Measurements from ENCODE around the gene TMEM123.
"Not testable (repeated sequence)": the region's sequence is repeated elsewhere in the genome, so short reads cannot be mapped to it uniquely, and the experiment has no call there.

Gene TMEM123

DNA sequence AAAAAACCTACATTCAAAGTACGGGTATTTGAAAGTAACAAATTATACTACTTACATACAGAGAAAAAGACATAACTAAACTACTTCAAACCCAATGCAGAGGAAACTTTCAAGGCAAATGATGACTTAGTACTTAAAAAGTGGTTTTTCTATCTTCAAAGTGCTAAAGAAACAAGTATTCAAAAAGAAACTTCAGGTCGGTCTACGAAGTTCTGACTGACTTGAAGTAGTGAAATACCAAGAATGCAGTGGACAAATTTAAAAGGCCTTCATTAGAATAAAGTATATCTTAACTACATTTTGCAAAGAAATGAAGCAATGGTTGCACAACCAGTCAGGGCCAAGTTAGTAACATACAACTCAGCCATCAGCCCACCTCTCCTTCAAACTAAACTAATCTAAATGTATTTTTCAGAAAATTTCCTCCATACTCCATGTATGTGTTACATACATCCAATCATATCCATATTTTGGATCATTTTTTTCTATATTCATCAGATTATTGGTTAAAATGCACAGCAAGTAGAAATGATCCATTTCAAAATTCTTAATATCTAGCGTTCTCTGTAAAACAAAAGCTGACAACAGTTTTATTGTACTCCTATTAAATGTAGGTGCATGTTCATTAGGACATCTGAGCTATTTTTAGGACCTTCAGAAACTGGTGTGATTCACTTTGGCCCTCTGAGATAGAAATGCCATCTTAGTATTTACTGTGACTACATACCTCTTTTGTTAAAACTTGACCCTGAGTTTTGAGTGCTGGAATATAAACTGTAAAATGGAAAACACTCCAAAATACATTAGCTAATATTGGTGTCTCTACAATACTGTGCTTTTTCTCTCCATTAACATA, 55.6 kb downstream of the TMEM123 start:
- no peak for DNase-seq (ENCODE audit: low read depth in 2 of 2)

DNA sequence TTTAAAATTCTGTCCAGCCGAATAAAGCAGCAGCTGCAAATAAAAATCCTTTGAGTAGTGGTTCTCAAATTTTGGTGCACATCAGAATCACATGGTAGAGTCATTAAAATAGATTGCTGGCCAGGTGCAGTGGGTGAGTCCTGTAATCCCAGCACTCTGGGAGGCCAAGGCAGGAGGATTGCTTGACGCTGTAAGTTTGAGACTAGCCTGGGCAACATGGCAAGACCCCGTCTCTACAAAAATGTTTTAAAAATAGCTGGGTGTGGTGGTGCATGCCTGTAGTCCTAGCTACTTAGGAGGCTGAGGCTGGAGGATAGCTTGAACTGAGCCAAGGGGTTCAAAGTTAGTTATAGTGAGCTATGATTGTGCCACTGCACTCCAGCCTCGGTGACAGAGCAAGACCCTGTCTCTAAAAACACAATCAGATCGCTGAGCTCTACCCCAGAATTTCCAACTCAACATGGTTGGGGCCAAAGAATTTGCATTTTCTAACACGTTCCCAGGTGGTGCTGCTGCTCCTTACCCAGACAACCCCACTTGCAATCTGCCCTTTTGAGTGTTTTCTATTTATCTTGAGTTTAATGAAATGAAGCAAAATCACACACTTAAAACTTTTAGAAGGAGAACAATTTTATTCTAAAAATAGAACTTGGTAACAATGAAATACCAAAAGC, 56.7 kb downstream of the TMEM123 start:
- DNase-seq (ENCODE audit: low read depth in 2 of 2) = no peak

DNA sequence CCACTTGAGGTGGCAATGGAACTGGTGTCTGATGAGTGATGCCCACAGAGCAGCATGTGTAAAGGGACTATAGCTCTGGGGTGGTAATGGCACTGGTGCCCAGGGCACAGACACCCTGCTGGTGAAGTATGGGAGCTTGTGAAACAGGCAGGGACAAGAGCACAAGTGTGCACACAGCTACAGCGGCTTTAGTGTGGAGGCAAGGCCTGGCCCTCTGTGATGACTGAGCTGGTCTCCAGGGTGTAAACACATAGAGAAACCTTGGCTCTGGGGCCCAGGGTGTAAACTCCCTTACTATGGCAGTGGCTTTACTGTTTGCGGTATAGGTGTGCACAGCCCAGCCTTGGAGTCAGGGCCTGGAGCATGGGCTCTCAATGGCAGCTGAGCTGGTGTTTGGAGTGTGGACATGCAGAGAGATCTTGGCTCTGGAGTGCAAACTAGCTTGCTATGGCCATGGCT, 59.3 kb downstream of the TMEM123 start:
- DNase-seq (ENCODE audit: low read depth in 2 of 2) = no peak

DNA sequence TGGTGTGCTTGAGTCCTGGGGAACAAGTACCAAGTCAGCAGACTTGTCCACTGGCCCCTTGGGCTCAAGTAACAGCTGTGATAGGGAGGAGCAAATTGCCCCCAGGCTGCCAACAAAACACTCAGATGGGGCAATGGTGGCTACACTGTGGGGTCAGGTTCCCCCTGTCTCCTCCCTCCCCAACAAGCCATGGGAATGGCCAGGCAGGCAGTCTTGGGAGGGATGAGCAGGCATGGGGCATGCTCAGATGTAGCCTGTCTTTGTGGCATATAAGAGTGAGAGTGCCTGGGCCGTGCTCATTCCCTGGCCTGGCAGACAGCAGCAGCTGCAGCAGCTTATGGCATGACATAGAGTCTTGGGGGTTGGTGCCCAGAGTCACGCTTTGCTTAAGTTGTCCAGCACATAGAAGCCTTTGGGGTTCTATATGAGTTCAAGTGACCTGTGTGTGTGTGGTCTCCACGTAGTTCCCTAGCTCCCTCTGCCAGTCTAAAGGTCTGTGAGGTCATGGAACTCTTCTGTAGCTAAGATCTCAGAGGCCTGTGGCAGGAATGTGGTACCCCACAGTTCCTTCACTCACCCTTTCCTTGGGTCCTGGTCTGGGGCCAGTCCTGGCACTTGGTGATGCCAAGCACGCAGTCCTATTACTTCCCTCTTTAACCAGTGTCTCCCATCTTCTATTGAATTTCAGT, 60.9 kb downstream of the TMEM123 start:
- no peak for DNase-seq (ENCODE audit: low read depth in 2 of 2)

DNA sequence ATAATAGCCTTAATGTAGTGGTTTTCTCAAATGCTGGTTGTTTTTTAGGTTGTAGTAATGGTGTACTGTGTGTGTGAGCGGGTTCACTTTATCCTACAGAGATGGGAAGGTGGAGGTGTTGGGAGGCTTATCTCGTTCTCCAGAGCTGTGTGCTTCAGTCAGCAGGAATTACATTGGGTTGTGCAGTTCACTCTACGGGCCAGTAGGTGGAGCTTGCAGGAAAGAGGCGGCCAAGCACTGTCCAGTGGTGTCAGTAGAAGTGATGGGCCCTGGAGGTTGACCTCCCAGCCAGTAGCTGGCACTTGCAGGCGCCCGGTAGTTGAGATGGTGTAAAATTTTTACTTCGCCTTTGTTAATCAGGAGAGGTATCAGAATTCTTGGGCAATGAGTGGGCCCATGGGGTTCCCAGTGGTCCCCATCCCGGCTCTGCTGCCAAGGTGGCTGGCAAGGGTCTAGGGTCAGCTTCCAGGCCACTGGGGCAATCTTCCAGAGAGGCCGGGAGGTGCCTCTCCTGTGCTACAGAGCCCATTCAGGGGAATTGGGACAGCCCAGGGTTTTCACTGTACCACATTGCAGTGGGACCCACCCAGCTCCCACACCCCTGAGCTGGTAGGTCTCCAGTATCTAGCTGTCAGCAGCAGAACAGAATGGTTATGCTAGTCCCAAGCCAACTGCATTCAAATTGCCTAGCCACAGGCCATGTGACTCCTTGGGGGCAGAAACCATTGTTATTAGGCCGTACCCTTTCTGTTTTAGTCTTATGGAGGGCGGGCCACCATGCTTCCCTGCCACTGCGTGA, 61.7 kb downstream of the TMEM123 start:
- no peak for DNase-seq (ENCODE audit: low read depth in 2 of 2)

DNA sequence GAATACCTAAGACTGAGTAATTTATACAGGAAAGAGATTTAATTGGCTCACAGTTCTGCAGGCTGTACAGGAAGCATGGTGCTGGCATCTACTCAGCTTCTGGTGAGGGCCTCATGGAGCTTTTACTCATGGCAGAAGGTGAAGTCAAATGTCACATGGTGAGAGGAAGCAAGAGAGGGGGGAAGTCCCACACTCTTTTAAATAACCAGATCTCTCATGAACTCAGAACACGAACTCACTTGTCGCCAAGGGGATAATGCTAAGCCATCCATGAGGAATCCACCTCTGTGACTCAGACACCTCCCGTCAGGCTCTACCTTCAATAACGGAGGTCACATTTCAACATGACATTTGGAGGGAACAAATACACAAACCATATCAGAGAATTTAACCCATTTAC, 63.3 kb downstream of the TMEM123 start:
- DNase-seq (ENCODE audit: low read depth in 2 of 2) = no peak

DNA sequence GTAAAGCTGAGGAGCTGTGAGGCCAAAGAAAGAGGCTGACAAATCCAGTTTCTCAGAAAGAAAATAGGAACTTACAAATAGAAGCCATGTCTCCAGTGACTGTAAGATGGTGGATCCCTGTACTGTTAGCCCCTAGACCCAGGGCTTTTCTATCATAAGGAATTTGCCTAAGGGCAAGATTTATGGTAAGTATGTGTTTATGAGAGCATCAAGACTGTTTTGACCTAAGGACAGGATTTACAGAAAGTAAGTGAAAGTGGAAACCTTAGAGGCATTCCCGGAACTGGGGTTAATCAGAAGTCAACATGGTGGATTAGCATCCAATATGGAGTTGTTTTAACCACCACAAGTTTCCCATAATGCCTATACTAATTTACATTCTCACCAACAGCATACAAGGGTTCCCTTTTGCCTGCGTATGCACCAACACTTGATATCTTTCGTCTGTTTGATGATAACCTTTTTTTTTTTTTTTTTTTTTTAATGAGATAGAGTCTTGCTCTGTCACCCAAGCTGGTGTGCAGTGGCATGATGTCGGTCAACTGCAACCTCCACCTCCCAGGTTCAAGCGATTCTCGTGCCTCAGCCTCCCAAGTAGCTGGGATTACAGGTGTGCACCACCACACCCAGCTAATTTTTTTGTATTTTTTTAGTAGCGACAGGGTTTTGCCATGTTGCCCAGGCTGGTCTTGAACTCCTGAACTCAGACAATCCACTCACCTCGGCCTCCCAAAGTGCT, 65.4 kb downstream of the TMEM123 start:
- no peak for DNase-seq (ENCODE audit: low read depth in 2 of 2)

DNA sequence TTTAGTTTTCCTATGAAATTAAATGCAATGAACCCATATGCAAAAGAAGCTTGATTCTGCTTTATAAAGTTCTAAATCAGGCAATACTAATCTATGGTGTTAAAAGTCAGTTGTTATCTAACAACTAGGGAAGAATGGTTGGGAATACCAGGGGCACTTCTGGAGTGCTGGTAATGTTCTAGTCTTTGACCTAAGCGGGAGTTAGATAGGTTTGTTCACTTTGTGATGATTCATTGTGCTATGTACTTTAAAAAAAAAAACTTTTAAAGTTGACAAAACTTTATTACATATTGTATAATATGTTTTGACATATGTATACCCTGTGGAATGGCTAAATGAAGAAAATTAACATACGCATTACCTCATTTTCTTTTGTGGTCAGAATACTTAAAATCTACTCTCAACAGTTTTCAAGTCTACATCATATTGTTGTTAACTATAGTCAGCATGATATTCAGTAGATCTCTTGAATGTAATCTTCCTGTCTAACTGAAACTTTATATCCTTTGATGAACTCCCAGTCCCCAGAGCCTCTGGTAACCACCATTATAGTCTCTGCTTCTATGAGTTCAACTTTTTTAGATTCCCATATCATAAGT, 66.3 kb downstream of the TMEM123 start:
- no peak for DNase-seq (ENCODE audit: low read depth in 2 of 2)

DNA sequence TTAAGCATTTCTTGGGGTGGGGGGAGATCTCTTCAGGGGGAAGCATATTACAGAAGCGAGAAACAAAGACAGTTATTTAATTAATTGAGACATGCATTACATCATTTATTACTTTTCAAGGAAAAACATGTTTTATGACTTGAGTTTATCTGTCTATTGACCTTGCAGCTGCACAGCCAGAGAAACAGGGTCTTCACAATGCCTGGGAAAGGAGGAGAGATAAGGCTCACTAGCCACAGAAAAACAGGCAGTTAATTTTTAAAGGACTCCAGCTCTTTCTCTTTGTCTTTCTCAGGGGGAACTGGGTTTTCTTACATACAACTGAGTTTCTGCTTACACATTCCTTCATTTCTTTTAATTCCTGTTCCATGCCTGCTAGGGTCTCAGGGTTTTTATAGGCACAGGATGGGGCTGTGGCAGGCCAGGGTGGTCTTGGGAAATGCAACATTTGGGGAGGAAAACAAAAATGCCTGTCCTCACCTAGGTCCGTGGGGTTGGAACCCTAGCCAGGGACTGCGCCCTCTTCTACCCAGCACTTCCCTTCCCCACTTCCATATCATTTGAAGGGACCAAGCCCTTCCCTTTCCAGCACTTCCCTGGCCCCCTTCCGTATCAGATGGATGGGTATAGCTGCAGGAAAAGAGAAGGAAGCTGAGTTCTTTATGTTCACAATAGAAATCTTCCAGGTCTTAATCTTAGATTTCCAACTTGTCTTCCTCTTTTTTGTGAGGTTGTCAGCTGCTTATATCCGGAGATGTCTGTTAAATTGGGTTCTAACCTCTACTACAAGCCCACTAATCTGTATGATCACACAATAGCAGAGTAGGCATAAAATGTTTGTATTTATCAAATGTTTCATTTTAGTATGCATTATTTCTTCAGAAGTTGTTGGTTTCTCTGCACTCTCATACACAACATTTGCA, 67.2 kb downstream of the TMEM123 start:
- no peak for DNase-seq (ENCODE audit: low read depth in 2 of 2)

DNA sequence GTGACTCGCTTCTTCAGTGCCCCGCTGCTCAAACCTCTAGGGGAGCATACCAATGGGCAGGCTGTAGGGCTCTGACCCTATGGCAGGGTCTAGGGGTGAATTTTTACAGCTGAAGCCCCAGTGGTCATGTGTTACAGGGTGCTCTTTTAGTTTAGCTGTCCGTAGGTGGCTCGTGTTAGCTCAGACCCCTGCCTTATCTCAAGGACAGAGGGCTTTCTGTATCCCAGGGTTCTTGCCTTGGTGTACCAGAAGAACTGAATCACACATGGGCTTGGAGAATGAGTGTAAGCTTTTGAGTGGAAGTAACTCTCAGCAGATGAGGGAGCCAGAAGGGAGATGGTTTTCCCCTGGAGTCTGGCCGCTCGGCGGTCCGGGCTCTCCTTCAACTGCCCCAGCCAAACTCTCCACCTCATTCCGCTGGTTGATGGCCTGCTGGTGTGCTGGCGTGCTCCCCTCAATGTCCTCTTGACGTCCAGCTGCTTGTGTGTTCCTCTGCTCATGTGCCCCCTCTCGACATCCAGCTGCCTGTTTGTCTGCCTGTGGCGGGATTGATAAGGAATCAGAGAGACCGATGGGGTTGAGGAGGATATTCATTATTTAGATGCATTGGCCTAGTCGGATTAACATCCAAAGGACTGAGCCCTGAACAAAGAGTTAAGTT, 68.0 kb downstream of the TMEM123 start:
- DNase-seq (ENCODE audit: low read depth in 2 of 2) = no peak

DNA sequence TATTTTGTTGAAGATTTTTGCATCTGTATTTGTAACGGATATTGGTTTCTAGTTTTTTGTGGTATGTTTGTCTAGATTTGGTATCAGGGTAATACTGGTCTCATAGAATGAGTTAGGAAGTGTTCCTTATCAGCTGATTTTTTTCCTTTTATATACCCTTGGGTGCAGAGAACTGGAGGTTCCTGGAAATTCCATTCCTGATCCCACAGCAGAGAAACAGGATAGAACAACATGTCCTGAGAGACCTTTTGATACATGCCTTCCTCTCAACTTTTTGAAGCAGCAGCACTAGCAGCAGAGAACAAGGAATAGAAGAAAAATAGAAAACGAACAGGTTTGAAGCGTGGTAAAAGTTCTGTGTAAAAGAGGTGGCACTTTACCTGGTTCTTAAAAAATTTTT, 68.7 kb downstream of the TMEM123 start:
- no peak for DNase-seq (ENCODE audit: low read depth in 2 of 2)

DNA sequence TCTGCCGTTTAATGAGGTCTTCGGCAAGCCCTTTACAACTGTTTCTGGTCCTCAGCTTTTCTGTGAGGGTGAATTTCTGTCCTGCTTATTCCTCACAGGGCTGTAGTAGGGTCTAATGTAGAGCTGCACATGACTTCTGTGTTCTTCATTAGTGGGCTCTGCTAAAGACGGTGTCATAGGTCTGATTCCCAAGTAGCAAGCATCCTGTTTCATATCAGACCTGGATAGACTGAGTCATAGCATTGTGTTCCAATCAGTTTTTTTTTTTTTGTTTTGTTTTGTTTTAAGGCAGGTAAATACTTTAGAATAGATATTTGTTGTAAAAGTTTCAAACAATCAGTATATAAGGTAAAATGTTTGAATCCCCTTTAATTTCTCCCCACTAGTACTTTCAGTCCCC, 70.2 kb downstream of the TMEM123 start:
- DNase-seq (ENCODE audit: low read depth in 2 of 2) = no peak

DNA sequence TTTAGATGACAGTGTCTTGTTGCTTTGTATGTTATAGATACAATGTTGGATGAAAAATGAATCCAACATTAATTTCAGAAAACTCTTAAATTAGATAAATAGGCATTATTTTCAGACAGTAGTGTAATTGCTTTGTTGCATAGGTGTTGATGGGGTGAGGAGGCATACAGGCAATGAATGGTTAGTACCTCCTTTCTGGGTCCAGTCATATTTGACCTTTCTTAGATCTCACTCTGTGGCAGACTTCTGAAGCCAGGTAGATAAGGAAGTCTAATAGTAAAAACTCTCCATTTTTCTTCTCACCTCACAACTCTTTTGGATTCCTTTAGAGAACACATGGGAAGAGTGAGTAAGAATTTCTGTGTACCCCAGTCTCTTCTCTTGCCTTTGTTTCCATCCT, 73.7 kb downstream of the TMEM123 start:
- DNase-seq (ENCODE audit: low read depth in 2 of 2) = no peak

DNA sequence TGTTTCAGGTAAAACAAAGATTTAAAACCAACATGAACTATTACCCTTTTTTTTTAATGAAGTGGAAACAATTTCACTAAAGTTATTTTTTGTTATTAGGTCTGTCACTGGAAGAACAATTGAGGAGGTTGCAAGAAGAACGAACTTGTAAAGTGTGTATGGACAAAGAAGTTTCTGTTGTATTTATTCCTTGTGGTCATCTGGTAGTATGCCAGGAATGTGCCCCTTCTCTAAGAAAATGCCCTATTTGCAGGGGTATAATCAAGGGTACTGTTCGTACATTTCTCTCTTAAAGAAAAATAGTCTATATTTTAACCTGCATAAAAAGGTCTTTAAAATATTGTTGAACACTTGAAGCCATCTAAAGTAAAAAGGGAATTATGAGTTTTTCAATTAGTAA, 74.7 kb downstream of the TMEM123 start:
- no peak for DNase-seq (ENCODE audit: low read depth in 2 of 2)

DNA sequence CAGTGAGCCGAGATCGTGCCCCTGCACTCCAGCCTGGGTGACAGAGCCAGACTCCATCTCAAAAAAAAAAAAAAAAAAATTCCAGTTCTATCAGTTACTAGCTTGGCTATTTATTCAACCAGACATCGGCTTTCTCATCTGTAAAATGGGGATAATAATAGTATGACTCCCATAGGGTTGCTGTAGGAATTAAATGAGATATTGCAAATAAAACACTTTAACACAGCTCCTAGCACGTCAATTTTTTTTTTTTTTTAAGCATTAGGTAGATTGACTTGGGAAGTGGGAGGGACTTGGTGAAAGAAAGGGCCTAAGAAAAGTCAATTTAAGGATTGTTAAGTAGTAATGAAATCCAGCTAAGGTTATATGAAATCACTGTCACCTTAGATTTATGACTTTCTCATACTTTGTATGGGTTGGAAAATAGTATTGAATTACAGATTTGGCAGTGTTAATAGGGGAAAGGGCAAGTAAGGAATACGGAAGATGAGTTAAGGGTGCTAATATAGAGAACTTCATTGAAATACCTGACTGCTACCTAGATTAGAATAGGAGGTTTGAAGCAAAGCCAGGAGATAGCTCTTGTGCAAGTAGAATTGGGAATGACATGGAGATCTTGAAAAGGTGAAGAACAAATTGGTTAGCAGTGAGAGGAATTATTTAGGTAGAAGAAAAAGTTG, 76.7 kb downstream of the TMEM123 start:
- no peak for DNase-seq (ENCODE audit: low read depth in 2 of 2)

DNA sequence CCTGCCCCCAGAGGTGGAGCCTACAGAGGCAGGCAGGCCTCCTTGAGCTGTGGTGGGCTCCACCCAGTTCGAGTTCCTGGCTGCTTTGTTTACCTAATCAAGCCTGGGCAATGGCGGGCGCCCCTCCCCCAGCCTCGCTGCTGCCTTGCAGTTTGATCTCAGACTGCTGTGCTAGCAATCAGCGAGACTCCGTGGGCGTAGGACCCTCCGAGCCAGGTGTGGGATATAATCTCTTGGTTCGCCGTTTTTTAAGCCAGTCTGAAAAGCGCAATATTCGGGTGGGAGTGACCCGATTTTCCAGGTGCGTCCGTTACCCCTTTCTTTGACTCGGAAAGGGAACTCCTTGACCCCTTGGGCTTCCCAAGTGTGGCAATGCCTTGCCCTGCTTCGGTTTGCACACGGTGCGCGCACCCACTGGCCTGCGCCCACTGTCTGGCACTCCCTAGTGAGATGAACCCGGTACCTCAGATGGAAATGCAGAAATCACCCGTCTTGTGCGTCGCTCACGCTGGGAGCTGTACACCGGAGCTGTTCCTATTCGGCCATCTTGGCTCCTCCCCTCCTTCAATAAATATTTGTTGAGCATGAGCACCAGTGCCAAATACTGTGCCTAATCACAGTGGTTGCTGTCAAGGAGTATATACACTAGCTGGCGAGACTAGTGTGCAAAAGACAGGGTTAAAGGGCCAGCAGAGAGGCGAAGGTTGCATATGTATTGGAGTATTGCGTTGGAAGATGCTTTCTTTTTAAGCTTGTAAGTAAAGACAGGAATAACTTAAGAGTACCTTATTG, 77.7 kb downstream of the TMEM123 start:
- DNase-seq (ENCODE audit: low read depth in 2 of 2) = not testable (repeated sequence)

DNA sequence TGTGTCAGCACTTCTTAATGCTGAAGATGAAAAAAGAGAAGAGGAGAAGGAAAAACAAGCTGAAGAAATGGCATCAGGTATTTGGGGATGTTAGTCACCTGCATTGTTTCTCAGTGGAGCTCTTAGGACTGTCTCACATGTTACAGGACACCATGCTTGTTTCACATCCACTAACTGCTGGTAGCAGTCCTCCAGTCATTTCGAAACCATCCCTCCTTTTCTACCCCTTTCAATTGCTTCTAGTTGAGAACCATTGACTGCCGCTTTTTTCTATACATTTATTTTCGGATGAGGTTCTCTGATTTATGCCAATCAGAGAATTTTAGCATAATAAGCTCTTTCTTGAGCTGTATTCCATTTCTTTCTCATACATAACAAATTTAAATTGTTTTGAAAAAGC, 84.1 kb downstream of the TMEM123 start:
- DNase-seq (ENCODE audit: low read depth in 2 of 2) = no peak

DNA sequence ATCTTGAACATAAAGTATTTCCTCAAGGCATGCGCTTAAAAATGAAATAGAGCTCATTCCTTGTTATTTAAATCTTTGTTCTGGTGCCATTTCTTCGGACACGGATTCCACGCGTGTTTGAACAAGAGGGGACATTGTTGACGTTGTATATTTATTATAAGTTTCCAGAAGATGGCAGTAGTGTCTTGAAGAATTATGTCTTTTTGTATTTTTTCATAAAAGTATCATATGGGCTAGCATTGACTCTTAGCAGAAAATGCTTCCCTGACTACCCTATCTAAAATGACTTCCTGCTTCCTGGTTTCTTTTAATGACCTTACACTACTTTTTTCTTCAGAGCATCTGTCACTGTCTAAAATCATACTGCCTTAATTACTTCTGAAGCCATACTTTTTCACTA, 85.2 kb downstream of the TMEM123 start:
- DNase-seq (ENCODE audit: low read depth in 2 of 2) = no peak
